ENCODE measurements around the gene PTGER3. TPM values are rescaled to one million over a fixed set of nuclear protein-coding genes. Genes with fewer than 3 reads are reported as not detected.

PTGER3 gene
- total RNA-seq, 1 experiment from 2014 or later, result 0.08 TPM

- ATAC-seq (no peak), DNase-seq (ENCODE audit: low read depth, low spot score) (no peak)
- no peaks in the 10 kb centered on the region; the same call in 1 of the 2 replicates for H3K4me1 ChIP-seq (ENCODE audit: control insufficient read depth, insufficient read depth, low read length)
- H3K4me3 ChIP-seq (ENCODE audit: low read depth in 2 of 2, low read length in 2 of 2), result no peak overlapping the region
- H3K27me3 ChIP-seq (ENCODE audit: control insufficient read depth, insufficient read depth, low read length), result peaks cover 21% of the 10 kb centered on the region
- in situ Hi-C loops (cut with HindIII; ENCODE audit: low pct_unique_long_range_greater_than_20kb, low sequenced_read_pairs) (no loop called here), intact Hi-C loops (cut with micrococcal nuclease; ENCODE audit: unreplicated experiment) (no loop called here)
- CTCF ChIA-PET, result no interaction called here
- BruUV-seq (replicated peaks), result no TSS peak
- TF ChIP-seq REST (IDR thresholded peaks at IDR 0.05; ENCODE audit: insufficient read depth in 1 of 2, low read depth in 2 of 2, low read length in 1 of 2) (no peak), SIN3A (IDR thresholded peaks at IDR 0.05; ENCODE audit: borderline replicate concordance, insufficient read depth, low read depth, low read length) (no peak), CTCF (IDR thresholded peaks at IDR 0.05) (no peak), POLR2AphosphoS5 (IDR thresholded peaks at IDR 0.05; ENCODE audit: low read depth, low read length) (no peak), TCF7L2 (IDR thresholded peaks at IDR 0.05; ENCODE audit: low read depth, low read length) (no peak)
- no peak overlapping the region for H3K27ac ChIP-seq (ENCODE audit: low read length)
- H3K36me3 ChIP-seq (ENCODE audit: control insufficient read depth, insufficient read depth, low read length), result no peaks in the 10 kb centered on the region
- H3K9me3 ChIP-seq (ENCODE audit: control insufficient read depth, insufficient read depth, low read depth, low read length), result no peaks in the 10 kb centered on the region
- POLR2A ChIA-PET, result no interaction called here
Measured at GRCh38 chr1:71044833-71045232, 2.8 kb downstream of the PTGER3 start.

- in situ Hi-C loops (cut with HindIII; ENCODE audit: low pct_unique_long_range_greater_than_20kb, low sequenced_read_pairs) (no loop called here), intact Hi-C loops (cut with micrococcal nuclease; ENCODE audit: unreplicated experiment) (no loop called here)
- Histone ChIP-seq H3K36me3 (ENCODE audit: control insufficient read depth, insufficient read depth, low read length) (no peaks in the 10 kb centered on the region), H3K4me1 (ENCODE audit: control insufficient read depth, insufficient read depth, low read length) (no peaks in the 10 kb centered on the region), H3K9me3 (ENCODE audit: control insufficient read depth, insufficient read depth, low read depth, low read length) (no peaks in the 10 kb centered on the region), H3K4me3 (ENCODE audit: low read depth in 2 of 2, low read length in 2 of 2) (no peak overlapping the region), H3K27me3 (ENCODE audit: control insufficient read depth, insufficient read depth, low read length) (peaks cover 4% of the 10 kb centered on the region), H3K27ac (ENCODE audit: low read length) (no peak overlapping the region)
- DNase-seq (ENCODE audit: low read depth, low spot score) (no peak), ATAC-seq (no peak)
- BruUV-seq (replicated peaks), result no TSS peak
- TF ChIP-seq TCF7L2 (IDR thresholded peaks at IDR 0.05; ENCODE audit: low read depth, low read length) (no peak), CTCF (IDR thresholded peaks at IDR 0.05) (no peak), SIN3A (IDR thresholded peaks at IDR 0.05; ENCODE audit: borderline replicate concordance, insufficient read depth, low read depth, low read length) (no peak), REST (IDR thresholded peaks at IDR 0.05; ENCODE audit: insufficient read depth in 1 of 2, low read depth in 2 of 2, low read length in 1 of 2) (no peak), POLR2AphosphoS5 (IDR thresholded peaks at IDR 0.05; ENCODE audit: low read depth, low read length) (no peak)
- POLR2A ChIA-PET, result no interaction called here
- CTCF ChIA-PET, result no interaction called here
Measured at GRCh38 chr1:71043065-71043464, 4.6 kb downstream of the PTGER3 start.

Measured in Panc1 (cell line).